ENCODE results near the gene TNFRSF4.
A peak's percentile ranks its signal among the peaks of the same experiment; 100 is the strongest.

Gene TNFRSF4

GRCh38 chr1:1236176-1236763 is 22.3 kb upstream of the TNFRSF4 start:
- H3K36me3 ChIP-seq (ENCODE audit: insufficient read depth, low read length) = peaks cover 14% of the 10 kb centered on the region
- H3K27me3 ChIP-seq (ENCODE audit: control insufficient read depth, insufficient read depth, low read length) = peaks cover 8% of the 10 kb centered on the region
- H3K4me3 ChIP-seq (ENCODE audit: low read length) = no peak overlapping the region
- H3K4me1 ChIP-seq (ENCODE audit: control insufficient read depth, insufficient read depth, low read length) = peaks cover 18% of the 10 kb centered on the region
- no peak overlapping the region for H3K4me2 ChIP-seq (ENCODE audit: low read length)
- no peak overlapping the region for H3K9ac ChIP-seq (ENCODE audit: low read depth, low read length)
- H3K9me3 ChIP-seq (replicated peaks; ENCODE audit: low read length) = no peaks in the 10 kb centered on the region

DNA sequence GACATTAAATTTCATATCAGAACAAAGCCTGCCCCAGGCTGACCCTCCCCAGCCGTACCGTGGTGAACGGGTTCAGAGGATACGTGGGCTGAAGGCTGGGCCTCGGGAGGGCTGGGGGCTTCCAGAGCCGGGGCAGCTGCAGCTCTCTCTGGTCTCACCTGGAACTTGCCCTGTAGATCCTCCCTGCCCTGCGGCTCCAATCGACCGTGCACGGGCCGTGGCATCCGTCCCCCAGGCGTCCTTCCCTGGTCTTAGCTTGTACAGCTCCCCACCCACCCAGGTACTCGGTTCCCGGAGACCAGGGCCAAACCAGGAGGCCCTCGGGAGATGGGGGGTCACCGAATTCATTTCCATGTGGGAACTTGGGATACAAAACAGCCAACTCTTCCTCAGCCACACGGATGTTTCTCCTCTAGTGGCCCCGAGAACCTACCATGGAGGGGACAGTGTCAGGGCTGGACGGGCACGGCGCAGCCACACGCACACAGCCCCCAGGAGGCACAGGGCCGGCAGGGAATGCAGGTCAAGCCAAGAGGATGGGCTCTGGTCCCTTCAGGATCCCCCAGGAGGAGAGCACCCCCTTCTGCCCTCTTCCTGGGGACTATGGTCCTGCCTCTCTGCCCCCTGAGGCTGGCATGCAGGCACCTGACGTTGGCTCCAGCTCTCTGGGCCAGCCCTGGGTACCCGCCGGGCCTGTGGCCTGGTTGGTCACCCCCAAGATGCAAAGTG is 21.2 kb upstream of the TNFRSF4 start:
- Histone ChIP-seq H3K4me1 (ENCODE audit: control insufficient read depth, insufficient read depth, low read length) (peaks cover 22% of the 10 kb centered on the region), H3K9ac (ENCODE audit: low read depth, low read length) (no peak overlapping the region), H3K36me3 (ENCODE audit: insufficient read depth, low read length) (peaks cover 14% of the 10 kb centered on the region)

DNA sequence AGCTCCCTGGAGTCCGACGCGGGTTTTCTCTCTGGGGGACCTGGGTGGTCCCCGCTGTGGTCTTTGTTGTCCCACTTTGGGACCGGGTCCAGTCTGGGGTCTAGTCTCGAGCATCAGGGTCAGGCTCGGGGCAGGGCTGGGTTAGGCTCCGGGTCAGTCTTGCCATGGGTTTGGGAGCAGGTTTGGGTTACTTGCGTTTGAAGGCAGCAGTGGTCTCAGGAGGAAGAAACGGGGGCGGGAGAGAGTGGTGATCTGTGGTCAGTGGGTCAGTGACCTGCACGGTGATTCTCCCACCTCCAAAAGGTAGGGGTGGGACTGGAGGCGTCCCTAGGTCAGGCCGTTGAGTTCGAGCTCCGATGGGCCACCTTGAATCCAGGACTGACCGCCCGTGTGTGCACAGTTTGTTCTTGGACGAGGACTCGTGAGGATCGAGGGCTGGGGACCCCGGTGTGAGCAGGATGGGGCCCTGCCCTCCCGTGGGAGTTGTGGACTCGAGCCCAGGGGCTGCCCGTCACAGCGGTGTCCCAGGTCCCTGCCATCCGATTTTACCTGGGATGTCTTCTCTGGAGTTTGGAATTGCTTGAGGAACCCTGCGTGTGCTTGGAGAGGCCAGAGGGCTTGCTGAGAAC is 20.3 kb upstream of the TNFRSF4 start:
- no peak overlapping the region for H3K4me2 ChIP-seq (ENCODE audit: low read length)
- H3K9me3 ChIP-seq (replicated peaks; ENCODE audit: low read length) = no peaks in the 10 kb centered on the region
- H3K4me1 ChIP-seq (ENCODE audit: control insufficient read depth, insufficient read depth, low read length) = peaks cover 28% of the 10 kb centered on the region
- peaks cover 8% of the 10 kb centered on the region for H3K27me3 ChIP-seq (ENCODE audit: control insufficient read depth, insufficient read depth, low read length)
- H3K9ac ChIP-seq (ENCODE audit: low read depth, low read length) = no peak overlapping the region
- no peak overlapping the region for H3K4me3 ChIP-seq (ENCODE audit: low read length)
- H3K36me3 ChIP-seq (ENCODE audit: insufficient read depth, low read length) = peaks cover 14% of the 10 kb centered on the region

More for the DNA sequence above, 21.2 kb upstream of the TNFRSF4 start:
- no peak overlapping the region for H3K4me2 ChIP-seq (ENCODE audit: low read length)
- no peaks in the 10 kb centered on the region for H3K9me3 ChIP-seq (replicated peaks; ENCODE audit: low read length)
- no peak overlapping the region for H3K4me3 ChIP-seq (ENCODE audit: low read length)
- H3K27me3 ChIP-seq (ENCODE audit: control insufficient read depth, insufficient read depth, low read length) = peaks cover 8% of the 10 kb centered on the region

DNA sequence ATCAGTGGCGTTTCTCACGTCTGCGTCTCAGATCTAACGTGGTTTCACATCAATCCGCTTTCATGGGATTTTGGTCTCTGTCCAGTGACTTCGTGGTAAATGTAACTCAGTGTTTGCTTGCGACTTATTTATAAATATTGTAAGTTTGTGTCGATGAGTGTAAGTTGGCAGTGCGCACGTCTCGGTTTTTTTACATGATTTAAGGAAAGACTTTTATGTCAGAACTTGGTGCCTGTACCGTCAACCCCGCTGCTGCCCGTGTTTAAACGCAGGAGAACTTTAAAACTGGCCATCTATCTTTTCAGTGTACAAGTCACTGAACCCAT is 19.6 kb upstream of the TNFRSF4 start:
- peak overlapping the region; percentile 86 for H3K4me2 ChIP-seq (ENCODE audit: low read length)
- H3K36me3 ChIP-seq (ENCODE audit: insufficient read depth, low read length) = peaks cover 21% of the 10 kb centered on the region
- H3K4me1 ChIP-seq (ENCODE audit: control insufficient read depth, insufficient read depth, low read length) = peaks cover 28% of the 10 kb centered on the region
- H3K27me3 ChIP-seq (ENCODE audit: control insufficient read depth, insufficient read depth, low read length) = peaks cover 8% of the 10 kb centered on the region
- H3K9me3 ChIP-seq (replicated peaks; ENCODE audit: low read length) = no peaks in the 10 kb centered on the region
- peak overlapping the region; percentile 73 for H3K4me3 ChIP-seq (ENCODE audit: low read length)
- H3K9ac ChIP-seq (ENCODE audit: low read depth, low read length) = no peak overlapping the region

DNA sequence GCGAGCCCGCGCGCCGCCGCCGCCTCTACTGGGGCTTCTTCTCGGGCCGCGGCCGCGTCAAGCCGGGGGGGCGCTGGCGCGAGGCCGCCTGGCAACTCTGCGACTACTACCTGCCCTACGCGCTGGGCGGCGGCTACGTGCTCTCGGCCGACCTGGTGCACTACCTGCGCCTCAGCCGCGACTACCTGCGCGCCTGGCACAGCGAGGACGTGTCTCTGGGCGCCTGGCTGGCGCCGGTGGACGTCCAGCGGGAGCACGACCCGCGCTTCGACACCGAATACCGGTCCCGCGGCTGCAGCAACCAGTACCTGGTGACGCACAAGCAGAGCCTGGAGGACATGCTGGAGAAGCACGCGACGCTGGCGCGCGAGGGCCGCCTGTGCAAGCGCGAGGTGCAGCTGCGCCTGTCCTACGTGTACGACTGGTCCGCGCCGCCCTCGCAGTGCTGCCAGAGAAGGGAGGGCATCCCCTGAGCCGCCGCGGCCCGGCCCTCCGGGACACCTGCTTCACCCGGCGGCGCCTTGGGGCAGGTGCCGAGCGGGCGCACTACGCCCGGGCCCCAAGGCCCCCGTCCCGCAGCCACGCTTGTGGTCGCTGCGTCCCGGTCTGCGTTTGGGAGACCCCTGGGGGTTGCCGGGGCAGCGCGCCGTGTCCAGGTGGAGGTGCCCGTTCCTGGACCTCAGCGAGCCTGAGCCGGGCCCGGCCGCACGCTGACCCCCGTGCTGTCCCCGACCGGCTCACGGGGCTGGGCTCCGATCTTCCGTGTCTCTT is 19.0 kb upstream of the TNFRSF4 start:
- Histone ChIP-seq H3K4me2 (ENCODE audit: low read length) (peak overlapping the region; percentile 86), H3K4me1 (ENCODE audit: control insufficient read depth, insufficient read depth, low read length) (peaks cover 28% of the 10 kb centered on the region), H3K27me3 (ENCODE audit: control insufficient read depth, insufficient read depth, low read length) (peaks cover 2% of the 10 kb centered on the region), H3K9ac (ENCODE audit: low read depth, low read length) (peak overlapping the region; percentile 64), H3K4me3 (ENCODE audit: low read length) (peak overlapping the region; percentile 73), H3K9me3 (replicated peaks; ENCODE audit: low read length) (no peaks in the 10 kb centered on the region), H3K36me3 (ENCODE audit: insufficient read depth, low read length) (peaks cover 26% of the 10 kb centered on the region)

- H3K4me2 ChIP-seq (ENCODE audit: low read length) = peak within 1 kb of the TSS; percentile 92
- no peaks in the 10 kb centered on the region for H3K9me3 ChIP-seq (replicated peaks; ENCODE audit: low read length)
- H3K27me3 ChIP-seq (ENCODE audit: control insufficient read depth, insufficient read depth, low read length) = no peaks in the 10 kb centered on the region
- peaks cover 25% of the 10 kb centered on the region for H3K4me1 ChIP-seq (ENCODE audit: control insufficient read depth, insufficient read depth, low read length)
- peaks cover 32% of the 10 kb centered on the region for H3K36me3 ChIP-seq (ENCODE audit: insufficient read depth, low read length)
- peak within 1 kb of the TSS; percentile 79 for H3K4me3 ChIP-seq (ENCODE audit: low read length)
- peak within 1 kb of the TSS; percentile 97 for H3K9ac ChIP-seq (ENCODE audit: low read depth, low read length)
Measured at GRCh38 chr1:1232208-1232795, 18.3 kb upstream of the TNFRSF4 start, which contains the start of gene B3GALT6. Gene B3GALT6, plus strand, starts transcription at chr1:1232237. Its CDS starts 42 bp downstream, at chr1:1232279.

DNA sequence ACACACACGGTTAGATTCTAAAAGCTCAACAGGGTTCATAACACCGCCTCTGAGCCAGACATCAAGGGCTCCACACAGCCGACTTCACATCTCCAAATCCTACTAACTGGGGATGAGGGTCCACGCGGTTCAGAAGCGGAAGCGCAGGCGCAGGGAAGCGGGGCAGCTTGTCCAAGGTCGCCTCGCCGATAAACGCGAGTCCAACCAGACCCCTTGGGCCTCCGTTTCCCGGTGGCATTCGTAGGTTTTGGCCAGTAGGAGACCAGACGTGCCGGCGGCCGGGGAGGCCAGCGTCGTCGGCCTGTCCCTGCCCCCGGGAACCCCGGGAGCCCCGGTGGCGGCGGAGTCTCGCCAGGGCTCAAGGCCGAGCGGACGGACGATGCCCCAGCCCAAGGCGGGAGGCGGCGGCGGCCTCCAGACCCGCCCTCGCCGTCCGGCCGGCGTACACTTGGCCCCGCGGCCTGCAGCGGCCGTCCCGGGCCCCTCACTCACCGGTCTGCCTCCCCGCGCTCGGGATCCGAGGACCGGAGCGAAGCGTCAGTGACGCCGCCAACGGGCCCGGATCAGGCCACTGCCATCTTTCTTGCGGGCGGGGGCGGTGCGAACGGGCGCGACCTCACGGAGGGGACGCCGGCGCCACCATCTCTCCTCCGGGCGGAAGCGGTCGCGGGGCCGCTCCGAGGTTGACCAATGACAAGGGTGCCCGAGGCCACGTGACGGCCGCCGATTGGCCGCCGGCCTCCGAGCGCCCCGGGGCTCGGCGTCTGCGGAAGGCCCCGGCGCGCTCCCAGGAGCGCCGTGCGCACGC is 17.7 kb upstream of the TNFRSF4 start, which contains the start of gene SDF4:
TSS of gene SDF4 (minus strand) at position 602 of the 808 bp plus-strand sequence. CDS start 3,229 bp downstream, outside the sequence.
- no peaks in the 10 kb centered on the region for H3K27me3 ChIP-seq (ENCODE audit: control insufficient read depth, insufficient read depth, low read length)
- H3K4me1 ChIP-seq (ENCODE audit: control insufficient read depth, insufficient read depth, low read length) = peaks cover 24% of the 10 kb centered on the region
- H3K4me2 ChIP-seq (ENCODE audit: low read length) = peak within 1 kb of the TSS; percentile 92
- no peaks in the 10 kb centered on the region for H3K9me3 ChIP-seq (replicated peaks; ENCODE audit: low read length)
- H3K4me3 ChIP-seq (ENCODE audit: low read length) = peak within 1 kb of the TSS; percentile 79
- peak within 1 kb of the TSS; percentile 97 for H3K9ac ChIP-seq (ENCODE audit: low read depth, low read length)
- H3K36me3 ChIP-seq (ENCODE audit: insufficient read depth, low read length) = peaks cover 37% of the 10 kb centered on the region

- peak overlapping the region; percentile 97 for H3K9ac ChIP-seq (ENCODE audit: low read depth, low read length)
- H3K4me2 ChIP-seq (ENCODE audit: low read length) = peak overlapping the region; percentile 92
- H3K4me3 ChIP-seq (ENCODE audit: low read length) = peak overlapping the region; percentile 79
- H3K4me1 ChIP-seq (ENCODE audit: control insufficient read depth, insufficient read depth, low read length) = peaks cover 24% of the 10 kb centered on the region
- H3K9me3 ChIP-seq (replicated peaks; ENCODE audit: low read length) = no peaks in the 10 kb centered on the region
- peaks cover 42% of the 10 kb centered on the region for H3K36me3 ChIP-seq (ENCODE audit: insufficient read depth, low read length)
- H3K27me3 ChIP-seq (ENCODE audit: control insufficient read depth, insufficient read depth, low read length) = no peaks in the 10 kb centered on the region
Measured at GRCh38 chr1:1230656-1231399, 16.9 kb upstream of the TNFRSF4 start.

GRCh38 chr1:1229770-1230169 is 15.8 kb upstream of the TNFRSF4 start:
- H3K27me3 ChIP-seq (ENCODE audit: control insufficient read depth, insufficient read depth, low read length) = no peaks in the 10 kb centered on the region

More at GRCh38 chr1:1229770-1230169, 15.8 kb upstream of the TNFRSF4 start:
- peak overlapping the region; percentile 92 for H3K4me2 ChIP-seq (ENCODE audit: low read length)
- H3K36me3 ChIP-seq (ENCODE audit: insufficient read depth, low read length) = peaks cover 44% of the 10 kb centered on the region
- H3K9me3 ChIP-seq (replicated peaks; ENCODE audit: low read length) = no peaks in the 10 kb centered on the region
- peak overlapping the region; percentile 79 for H3K4me3 ChIP-seq (ENCODE audit: low read length)
- H3K4me1 ChIP-seq (ENCODE audit: control insufficient read depth, insufficient read depth, low read length) = peaks cover 24% of the 10 kb centered on the region
- H3K9ac ChIP-seq (ENCODE audit: low read depth, low read length) = no peak overlapping the region
